Stimulated activated CD4-positive, alpha-beta T cell treated with anti-CD3 and anti-CD28 coated beads, Interleukin-1b, Interleukin-23, amount 100 ng/mL, for 1 hour (primary cell): ENCODE measurements around the gene PLOD2.

Experiments
- DNase-seq, 2 donors: peaks; one replicate each; pipeline ENCODE4 v3.0.0-alpha.2; 2020; ENCODE audit warnings: low read depth in 2 of 2

The PLOD2 gene

GRCh38 chr3:146047485-146047884, 113.5 kb downstream of the PLOD2 start:
- DNase-seq, result no peak

- no peak for DNase-seq
These were observed 116.9 kb downstream of the PLOD2 start for GRCh38 chr3:146044046-146044445.

GRCh38 chr3:146040630-146041029, 120.4 kb downstream of the PLOD2 start:
- no peak for DNase-seq

GRCh38 chr3:146037697-146038096, 123.3 kb downstream of the PLOD2 start:
- no peak for DNase-seq

- no peak for DNase-seq
These were observed 124.7 kb downstream of the PLOD2 start for GRCh38 chr3:146036281-146036680.

GRCh38 chr3:146035366-146035765, 125.6 kb downstream of the PLOD2 start:
- DNase-seq, result no peak

- DNase-seq, result no peak
These were observed 127.0 kb downstream of the PLOD2 start for GRCh38 chr3:146033950-146034349.

GRCh38 chr3:146026547-146026946, 134.4 kb downstream of the PLOD2 start:
- no peak for DNase-seq

GRCh38 chr3:146024260-146024659, 136.7 kb downstream of the PLOD2 start:
- DNase-seq, result no peak

GRCh38 chr3:146020969-146021368, 140.0 kb downstream of the PLOD2 start:
- no peak for DNase-seq

GRCh38 chr3:146019508-146019907, 141.5 kb downstream of the PLOD2 start:
- DNase-seq, result no peak
